PFSK-1 (cell line): Measurements from ENCODE around the gene ZBTB39.

Experiments used
- FOXP2 ChIP-seq: optimal IDR thresholded peaks from 2 replicates; pipeline ENCODE3; 2011; ENCODE audit warnings: borderline replicate concordance, control low read depth, inconsistent platforms; ENCODE audit not compliant: insufficient read depth; ENCODE audit errors: extremely low read length, extremely low read depth
- POLR2AphosphoS5 ChIP-seq: IDR thresholded peaks from 2 replicates; pipeline ENCODE4 v1.6.1; 2012; ENCODE audit warnings: low read depth, mild to moderate bottlenecking, control low read depth, low read length, moderate library complexity
- SIN3A ChIP-seq: IDR thresholded peaks from 2 replicates; pipeline ENCODE4 v1.6.1; 2012; ENCODE audit warnings: mild to moderate bottlenecking, low read length, moderate library complexity, borderline replicate concordance; ENCODE audit not compliant: insufficient read depth
- TAF1 ChIP-seq: IDR thresholded peaks from 2 replicates; pipeline ENCODE4 v1.6.1; 2012; ENCODE audit warnings: low read length, control low read depth, borderline replicate concordance; ENCODE audit not compliant: insufficient read depth
- TF ChIP-seq, protein P1 (sequence below), 2 experiments: IDR thresholded peaks; 2 replicates each; pipeline versions ENCODE4 v1.6.1 to v1.8.0; 2011 to 2012; ENCODE audit warnings: low read depth in 2 of 2, low read length in 2 of 2, control low read depth in 1 of 2, inconsistent platforms in 1 of 2, mild to moderate bottlenecking in 1 of 2, moderate library complexity in 1 of 2; ENCODE audit not compliant: insufficient read depth in 1 of 2

The ZBTB39 gene

DNA sequence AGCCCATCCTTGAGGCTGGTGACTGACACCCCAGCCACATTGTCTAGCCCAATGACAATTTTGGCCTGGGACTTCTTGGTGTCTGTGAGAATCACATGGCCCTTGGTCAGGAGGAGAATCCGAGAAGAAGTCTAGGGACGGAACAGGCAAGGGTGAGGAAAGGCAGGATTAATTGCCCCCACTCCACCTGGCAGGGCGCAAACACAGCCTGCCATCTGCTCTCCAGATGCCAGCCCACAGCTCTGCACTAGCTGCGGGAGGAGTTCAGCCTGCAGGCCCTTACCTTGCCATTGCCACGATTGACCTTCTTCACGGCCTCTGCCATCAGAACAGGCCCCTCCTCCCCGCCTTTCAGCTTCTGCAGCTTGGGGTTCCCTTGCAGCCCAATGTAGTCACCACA is 23.1 kb upstream of the ZBTB39 start:
- TF ChIP-seq, protein P1, sequence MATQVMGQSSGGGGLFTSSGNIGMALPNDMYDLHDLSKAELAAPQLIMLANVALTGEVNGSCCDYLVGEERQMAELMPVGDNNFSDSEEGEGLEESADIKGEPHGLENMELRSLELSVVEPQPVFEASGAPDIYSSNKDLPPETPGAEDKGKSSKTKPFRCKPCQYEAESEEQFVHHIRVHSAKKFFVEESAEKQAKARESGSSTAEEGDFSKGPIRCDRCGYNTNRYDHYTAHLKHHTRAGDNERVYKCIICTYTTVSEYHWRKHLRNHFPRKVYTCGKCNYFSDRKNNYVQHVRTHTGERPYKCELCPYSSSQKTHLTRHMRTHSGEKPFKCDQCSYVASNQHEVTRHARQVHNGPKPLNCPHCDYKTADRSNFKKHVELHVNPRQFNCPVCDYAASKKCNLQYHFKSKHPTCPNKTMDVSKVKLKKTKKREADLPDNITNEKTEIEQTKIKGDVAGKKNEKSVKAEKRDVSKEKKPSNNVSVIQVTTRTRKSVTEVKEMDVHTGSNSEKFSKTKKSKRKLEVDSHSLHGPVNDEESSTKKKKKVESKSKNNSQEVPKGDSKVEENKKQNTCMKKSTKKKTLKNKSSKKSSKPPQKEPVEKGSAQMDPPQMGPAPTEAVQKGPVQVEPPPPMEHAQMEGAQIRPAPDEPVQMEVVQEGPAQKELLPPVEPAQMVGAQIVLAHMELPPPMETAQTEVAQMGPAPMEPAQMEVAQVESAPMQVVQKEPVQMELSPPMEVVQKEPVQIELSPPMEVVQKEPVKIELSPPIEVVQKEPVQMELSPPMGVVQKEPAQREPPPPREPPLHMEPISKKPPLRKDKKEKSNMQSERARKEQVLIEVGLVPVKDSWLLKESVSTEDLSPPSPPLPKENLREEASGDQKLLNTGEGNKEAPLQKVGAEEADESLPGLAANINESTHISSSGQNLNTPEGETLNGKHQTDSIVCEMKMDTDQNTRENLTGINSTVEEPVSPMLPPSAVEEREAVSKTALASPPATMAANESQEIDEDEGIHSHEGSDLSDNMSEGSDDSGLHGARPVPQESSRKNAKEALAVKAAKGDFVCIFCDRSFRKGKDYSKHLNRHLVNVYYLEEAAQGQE (IDR thresholded peaks at IDR 0.05; ENCODE audit: insufficient read depth in 1 of 2, low read depth in 2 of 2, low read length in 2 of 2) = no peak
- TF ChIP-seq FOXP2 = no peak
- TF ChIP-seq POLR2AphosphoS5 = no peak

DNA sequence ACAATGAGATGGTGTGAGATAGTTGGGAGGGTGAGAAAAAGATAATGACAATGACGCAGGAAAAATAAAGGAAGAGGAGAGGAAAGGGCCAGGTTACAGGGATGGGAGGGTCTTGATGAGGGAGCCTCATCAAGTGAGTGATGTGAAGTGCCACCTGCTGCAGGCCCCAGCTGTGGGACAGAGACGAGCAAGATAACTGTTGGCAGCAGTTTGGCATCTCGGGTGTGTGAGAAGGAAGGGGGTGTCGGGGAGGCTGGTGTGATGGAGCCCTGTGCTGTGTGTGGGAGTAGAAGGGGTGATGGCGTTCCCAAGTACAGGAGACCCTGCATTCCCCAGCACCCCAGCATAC is 21.4 kb upstream of the ZBTB39 start:
- TF ChIP-seq SIN3A (no peak), FOXP2 (no peak), TAF1 (no peak), POLR2AphosphoS5 (no peak)
- TF ChIP-seq, protein P1 (IDR thresholded peaks at IDR 0.05; ENCODE audit: insufficient read depth in 1 of 2, low read depth in 2 of 2, low read length in 2 of 2) = no peak

DNA sequence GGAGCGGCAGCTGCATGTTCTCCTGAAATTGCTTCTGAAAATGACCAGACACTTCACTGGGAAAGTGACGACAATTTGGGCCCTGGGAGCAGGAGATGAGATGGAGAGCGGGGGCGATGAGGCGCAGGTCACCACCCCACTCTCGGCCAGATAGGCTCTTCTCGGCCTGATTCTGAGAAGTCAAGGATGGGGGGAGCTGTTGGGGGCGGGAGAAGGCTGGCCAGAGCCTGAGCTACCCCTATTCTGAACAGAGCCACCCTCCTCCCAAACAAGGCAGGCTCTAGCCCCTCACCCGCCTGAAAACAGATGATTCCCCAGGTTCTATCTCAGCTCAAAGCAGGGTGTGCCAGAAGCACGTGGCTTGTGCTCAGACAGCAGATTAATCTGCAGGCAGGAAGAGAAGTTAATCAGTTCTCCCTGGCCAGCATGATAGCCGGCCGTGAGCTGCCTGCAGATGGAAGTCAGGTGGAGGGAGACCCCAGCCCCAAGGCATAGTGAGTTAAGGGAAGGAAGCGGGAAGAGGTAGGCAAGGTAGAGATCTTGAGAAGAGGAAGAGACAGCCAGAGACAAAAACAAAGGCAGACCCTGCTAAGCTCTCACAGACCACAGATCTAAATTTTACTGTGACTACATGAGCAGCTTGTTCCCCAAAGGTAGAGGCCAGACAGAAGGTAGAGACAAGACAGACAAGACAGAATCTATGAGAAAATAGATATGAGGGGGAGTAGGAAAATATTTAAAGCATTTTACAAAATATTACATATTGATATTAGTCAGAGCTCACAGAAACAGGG is 20.9 kb upstream of the ZBTB39 start:
- no peak for TF ChIP-seq FOXP2
- TF ChIP-seq POLR2AphosphoS5 = no peak
- TF ChIP-seq TAF1 = no peak
- TF ChIP-seq, protein P1 (IDR thresholded peaks at IDR 0.05; ENCODE audit: insufficient read depth in 1 of 2, low read depth in 2 of 2, low read length in 2 of 2) = no peak
- TF ChIP-seq SIN3A = no peak

- TF ChIP-seq POLR2AphosphoS5 (no peak), TAF1 (no peak), SIN3A (no peak), FOXP2 (no peak)
- TF ChIP-seq, protein P1 (IDR thresholded peaks at IDR 0.05; ENCODE audit: insufficient read depth in 1 of 2, low read depth in 2 of 2, low read length in 2 of 2) = no peak
Measured at GRCh38 chr12:57025196-57025595, 18.9 kb upstream of the ZBTB39 start.

- TF ChIP-seq POLR2AphosphoS5 = no peak
- TF ChIP-seq, protein P1 (IDR thresholded peaks at IDR 0.05; ENCODE audit: insufficient read depth in 1 of 2, low read depth in 2 of 2, low read length in 2 of 2) = no peak
- no peak for TF ChIP-seq TAF1
Measured at GRCh38 chr12:57019983-57020719, 13.8 kb upstream of the ZBTB39 start.
